Ramos (cell line): Measurements from ENCODE around the gene RIN3.

ENCODE experiments used
- in situ Hi-C: fragments of 300-500 bp; cut with MboI; formaldehyde crosslinking; loops from one replicate; pipeline ENCODE4 v1.14.3; 2022; ENCODE audit warnings: low sequenced_read_pairs; ENCODE audit not compliant: unreplicated experiment

Gene RIN3

GRCh38 chr14:92698393-92698792 is 184.8 kb downstream of the RIN3 start:
- in situ Hi-C loops = no loop called here

DNA sequence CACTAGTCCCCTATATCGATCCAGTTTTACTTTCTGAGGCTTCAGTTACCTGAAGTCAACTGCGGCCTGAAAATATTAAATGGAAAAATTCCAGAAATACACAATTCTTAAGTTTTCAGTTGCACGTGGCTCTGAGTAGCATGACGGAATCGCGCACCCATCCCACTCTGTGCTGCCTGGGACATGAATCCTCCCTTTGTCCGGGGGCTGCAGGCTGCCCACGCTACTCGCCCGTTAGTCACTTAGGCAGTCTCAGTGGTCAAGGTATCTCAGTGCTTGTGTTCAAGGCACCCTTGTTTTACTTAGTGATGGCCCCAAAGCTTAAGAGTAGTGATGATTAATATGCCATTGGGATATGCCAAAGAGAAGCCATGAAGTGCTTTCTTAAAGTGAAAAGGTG is 188.2 kb downstream of the RIN3 start:
- in situ Hi-C loops = no loop called here

DNA sequence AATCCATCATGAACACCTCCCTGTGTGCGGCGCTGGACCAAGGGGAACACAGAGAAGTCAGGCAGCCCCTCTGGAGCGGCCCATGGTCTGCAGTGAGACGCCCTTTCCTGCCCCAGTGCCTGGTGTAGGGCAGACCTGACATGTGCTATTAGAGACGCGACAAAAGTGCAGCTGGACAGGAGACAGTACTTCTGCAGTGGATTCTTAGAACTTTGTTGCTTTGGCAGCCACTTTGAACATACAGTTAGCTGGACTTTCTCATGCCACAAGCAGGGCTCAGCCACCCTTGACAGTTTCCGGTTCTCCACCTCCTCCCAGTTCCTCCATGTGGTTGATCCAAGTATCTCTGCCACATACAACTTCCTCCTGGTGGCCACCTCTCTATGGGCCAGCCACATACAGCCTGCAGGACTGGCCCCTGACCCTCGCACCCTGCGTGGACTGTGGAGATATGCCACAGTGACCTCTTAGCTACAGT is 188.9 kb downstream of the RIN3 start:
- in situ Hi-C loops = no loop called here

GRCh38 chr14:92703516-92703915 is 189.9 kb downstream of the RIN3 start:
- in situ Hi-C loops = no loop called here

DNA sequence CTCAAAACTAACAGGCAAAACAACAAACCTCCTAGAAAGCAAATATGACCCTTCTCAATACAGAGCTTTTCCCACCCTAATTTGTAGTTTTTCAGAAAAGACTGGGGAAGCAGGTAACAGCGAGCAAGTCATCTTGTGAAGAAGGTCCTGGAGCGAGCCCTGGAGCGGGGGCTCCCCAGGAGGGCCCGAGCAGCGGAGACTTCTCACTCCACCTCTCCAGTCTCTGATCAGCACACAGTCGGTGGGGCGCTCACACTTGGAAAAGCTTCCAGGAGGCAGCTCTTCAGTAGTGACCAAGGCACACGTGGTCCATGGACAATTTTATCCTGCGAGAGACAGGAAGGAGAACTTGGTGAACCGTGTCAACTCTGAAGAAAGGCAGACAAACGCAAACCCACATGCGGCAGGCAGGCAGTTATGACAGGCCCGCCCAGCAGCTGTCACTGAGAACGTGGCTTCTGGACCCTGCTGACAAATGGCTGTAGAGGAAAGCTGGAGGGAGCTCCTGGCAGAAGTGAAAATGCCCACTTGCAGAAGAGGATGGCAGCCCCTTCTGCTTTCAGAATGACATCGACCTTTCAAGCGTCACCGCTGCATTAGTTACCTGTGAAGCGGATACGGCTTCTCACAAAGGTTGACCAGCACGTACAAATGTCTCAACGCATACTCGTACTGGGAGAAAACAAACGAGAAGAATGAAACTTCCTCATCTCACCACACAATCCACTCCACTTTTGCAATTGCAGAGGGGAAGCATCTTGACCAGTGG is 190.6 kb downstream of the RIN3 start:
- in situ Hi-C loops = no loop called here

DNA sequence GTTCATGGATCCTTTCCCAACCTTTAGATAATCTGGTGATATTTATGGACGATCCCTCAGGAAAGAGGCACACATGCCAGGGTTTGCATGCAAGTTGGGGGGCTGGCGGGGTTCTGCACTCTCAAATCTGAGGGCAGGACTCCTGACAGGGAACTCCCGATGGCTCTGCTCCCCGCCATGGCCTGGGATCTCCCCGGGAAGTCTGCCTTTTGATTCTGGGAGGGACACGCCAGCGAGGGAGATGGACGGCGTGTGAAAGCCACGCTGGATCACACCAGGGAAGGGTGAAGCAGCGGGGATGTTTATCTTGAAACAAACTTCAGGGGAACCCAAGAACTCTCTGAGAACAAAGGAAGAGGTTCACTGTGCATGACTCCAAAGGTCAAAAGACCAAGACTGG is 191.2 kb downstream of the RIN3 start:
- in situ Hi-C loops = no loop called here

DNA sequence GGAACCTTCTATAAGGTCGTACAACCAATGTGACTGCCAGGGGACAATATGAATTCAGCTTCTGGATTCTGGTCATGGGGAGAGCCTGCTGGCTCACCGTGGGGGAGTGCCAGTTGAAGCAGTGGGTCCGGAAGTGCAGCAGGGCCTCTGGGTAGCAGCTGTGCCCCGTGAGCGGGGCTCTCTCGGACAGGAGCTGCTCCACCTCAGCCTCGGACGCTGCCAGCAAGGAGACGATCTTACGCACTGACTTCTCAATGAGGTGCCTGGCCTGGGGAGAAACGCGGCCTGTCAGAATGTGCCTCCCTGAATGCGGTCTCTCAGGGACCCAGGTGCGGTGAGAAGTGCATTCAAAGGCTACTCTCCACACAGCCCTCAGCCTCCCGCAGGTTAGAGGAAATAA is 192.8 kb downstream of the RIN3 start:
- in situ Hi-C loops = no loop called here

DNA sequence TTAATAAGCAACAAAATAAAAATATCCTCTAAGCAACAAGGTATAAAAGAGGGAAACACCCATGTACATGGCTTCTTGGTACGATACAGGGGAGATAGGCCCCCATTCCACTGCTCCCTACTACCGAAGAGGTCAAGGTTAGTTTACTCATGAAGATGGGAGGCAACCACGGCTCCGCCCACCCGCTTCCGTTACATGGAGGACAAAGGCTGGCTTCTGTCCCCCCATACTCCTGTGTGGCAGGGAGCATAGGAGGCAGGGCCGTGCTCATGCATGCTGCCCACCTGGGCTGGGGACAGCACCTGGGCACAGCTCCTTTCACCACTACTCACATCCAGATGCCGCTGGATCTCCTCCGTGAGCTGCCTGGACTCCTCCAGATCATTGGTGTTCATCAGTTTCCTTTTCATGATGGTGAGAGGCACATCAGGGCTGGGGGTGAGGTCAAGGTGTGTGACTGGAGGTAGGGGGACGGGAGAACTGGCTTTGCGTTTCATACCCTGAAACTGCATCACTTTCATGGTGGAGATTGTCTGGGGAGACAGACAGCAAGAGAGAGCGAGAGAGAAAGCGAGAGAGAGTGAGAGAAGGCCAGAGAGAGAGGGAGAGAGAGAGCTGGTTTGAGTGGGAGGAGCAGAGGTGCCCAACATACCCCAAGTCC is 195.9 kb downstream of the RIN3 start:
- in situ Hi-C loops = no loop called here

DNA sequence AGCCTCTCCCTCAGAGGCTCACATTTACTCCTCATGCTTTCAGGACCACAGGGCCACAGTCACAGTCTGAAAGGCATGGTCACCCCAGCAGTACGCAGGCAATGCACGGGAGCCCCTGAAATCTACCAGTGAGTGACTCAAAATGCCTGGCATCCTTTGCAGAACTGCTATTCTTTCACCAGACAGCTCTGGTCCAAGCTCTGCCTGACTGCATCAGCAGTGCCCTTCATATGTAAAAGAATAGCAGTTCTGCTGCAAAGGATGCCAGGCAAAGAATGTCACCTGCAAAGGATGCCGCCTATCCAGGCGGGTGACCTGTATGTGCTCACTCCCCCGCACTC is 196.4 kb downstream of the RIN3 start:
- in situ Hi-C loops = loop anchor here (5.0 kb wide), 1 partner anchor 72 kb away; no protein-coding TSS in a partner anchor

- in situ Hi-C loops = loop anchor here (5.0 kb wide), 1 partner anchor 70 kb away; no protein-coding TSS in a partner anchor
Observed at GRCh38 chr14:92711976-92712653, 198.5 kb downstream of the RIN3 start.

GRCh38 chr14:92712654-92713051 is 199.1 kb downstream of the RIN3 start:
- in situ Hi-C loops = loop anchor here (5.0 kb wide), 1 partner anchor 70 kb away; no protein-coding TSS in a partner anchor

- in situ Hi-C loops = loop anchor here (5.0 kb wide), 1 partner anchor 67 kb away; no protein-coding TSS in a partner anchor
Observed at GRCh38 chr14:92714739-92715307, 201.2 kb downstream of the RIN3 start.

- in situ Hi-C loops = no loop called here
Observed at GRCh38 chr14:92716131-92716530, 202.6 kb downstream of the RIN3 start.

DNA sequence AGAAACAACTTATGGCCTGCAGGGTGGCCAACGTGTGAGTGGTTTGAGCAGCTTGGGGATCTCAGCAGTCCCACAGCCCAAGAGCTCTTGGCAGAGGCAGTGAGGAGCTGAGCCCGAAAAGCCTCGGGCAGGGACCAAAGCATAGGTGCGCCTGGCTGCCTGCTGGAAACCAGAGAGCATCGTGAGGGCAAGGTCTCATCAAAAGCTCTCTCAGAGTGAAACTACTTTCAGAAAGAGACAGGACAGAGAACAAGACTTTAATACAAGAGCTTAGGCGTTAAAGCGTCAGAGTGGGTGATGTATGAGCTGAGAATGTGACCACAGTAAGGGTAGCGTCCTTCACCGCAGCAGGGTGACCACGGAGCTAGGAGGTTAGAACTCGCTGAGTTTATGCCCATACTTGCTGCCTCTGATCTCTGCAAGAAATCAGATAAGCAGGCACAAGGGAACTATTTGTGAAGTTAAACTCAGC is 204.0 kb downstream of the RIN3 start:
- in situ Hi-C loops = no loop called here

DNA sequence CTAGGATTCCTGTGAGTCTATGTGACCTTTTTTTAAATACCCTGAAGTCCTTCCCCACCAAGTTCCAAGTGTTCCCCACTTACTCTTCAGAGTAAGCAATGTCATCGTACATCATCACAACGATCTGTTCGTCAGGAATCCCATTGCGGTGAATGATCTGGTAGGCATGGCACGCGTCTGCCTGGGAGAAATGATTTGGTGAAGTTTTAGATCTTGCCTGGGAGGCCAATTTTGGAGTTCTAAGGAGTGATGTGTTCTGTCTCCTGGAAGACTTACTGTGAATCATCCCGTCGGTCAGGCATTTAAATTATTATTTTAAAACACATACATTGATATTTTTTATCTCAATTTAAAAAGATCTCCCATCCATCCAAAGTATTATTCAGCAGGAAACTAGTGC is 205.1 kb downstream of the RIN3 start:
- in situ Hi-C loops = no loop called here

DNA sequence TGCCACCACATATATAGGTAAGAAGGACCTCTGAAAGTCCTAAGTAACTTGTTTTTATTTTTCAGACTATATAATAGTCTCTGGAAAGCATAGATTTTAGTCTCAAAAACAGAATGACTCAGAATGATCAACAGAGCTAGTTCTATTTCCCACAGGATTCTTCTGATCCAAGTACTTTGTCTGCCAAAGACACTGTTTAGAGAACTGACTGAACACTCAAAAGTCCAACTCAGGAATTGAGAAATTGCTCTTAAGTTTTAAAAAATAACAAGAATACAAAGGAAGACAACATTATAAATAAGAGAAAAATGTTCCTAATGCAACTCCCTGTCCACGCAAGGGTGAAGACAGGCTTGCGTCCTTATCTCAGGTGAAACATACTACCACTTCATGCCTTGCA is 205.8 kb downstream of the RIN3 start:
- in situ Hi-C loops = no loop called here

DNA sequence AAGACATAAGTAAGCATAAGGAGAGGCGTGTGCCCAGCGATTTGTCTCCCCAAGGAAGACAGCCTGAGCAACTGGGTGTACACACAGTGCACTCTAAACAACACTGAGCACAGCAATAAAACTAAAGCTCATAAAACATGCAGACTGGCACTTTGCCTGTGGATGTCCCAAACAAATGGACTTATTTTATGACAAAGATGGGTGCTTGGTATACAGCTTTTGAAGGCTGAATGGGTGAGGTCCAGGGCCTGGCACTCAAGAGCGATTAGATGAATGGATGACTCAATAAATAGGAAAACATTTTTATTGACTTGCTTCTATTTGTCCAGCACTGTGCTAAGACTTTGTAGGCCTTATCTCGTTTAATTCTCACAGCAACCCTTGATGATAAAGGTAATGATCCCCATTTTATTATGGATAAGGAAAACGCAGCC is 206.3 kb downstream of the RIN3 start:
- in situ Hi-C loops = no loop called here

GRCh38 chr14:92724516-92725340 is 211.1 kb downstream of the RIN3 start:
- in situ Hi-C loops = no loop called here

- in situ Hi-C loops = no loop called here
Observed at GRCh38 chr14:92726135-92726932, 212.8 kb downstream of the RIN3 start.
